Suppressor macrophage (primary cell): ENCODE results near the gene LRMDA.

Experiments
- DNase-seq, 4 experiments: peaks; one replicate each; pipeline ENCODE4 v3.0.0-alpha.2; 2020 to 2022

Gene LRMDA

GRCh38 chr10:75672111-75672671 lies 240.8 kb downstream of the LRMDA start:
- DNase-seq, result peak; percentile 19 to 65 (median 58)

DNA sequence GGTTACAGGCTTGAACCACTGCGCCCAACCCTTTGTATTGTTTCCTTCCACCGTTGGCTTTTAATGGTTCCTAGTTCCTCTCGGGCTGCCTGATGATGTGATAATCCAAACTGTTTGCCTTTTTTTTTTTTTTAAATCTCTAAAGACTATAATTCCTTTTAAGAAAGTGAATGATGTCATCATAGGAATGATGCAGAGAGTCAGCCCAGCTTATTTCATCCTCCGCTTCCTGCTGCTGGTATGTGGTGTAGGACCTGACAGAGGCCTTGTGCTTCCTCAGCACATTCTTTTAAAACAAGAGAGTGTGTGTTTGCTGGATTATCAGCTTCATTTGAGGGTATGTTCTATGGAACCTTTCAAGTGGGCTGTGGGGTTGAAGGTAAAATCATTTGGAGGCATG lies 241.4 kb downstream of the LRMDA start:
- DNase-seq, result peak; percentile 30 to 66 (median 48)

- no peak for DNase-seq
Observed at GRCh38 chr10:75677541-75677940, 246.1 kb downstream of the LRMDA start.

DNA sequence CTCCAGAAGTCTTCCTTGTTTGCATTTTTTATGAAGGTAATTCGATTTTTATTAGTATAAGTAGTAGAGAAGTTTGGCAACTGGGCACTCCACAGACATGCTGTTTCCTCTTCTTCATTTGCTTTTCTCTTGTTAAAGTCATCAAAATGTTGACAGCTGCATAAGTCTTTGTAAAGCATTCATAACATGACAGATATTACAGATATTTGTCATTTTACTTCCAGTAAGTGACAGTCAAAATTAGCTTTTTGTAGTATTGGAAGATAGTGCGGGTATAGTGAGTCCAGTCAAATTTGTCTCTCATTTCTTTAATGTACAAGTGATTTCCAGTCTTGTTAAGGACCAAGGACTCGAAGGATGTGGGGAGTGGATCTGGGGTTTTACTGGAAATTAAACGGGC lies 247.1 kb downstream of the LRMDA start:
- no peak for DNase-seq

GRCh38 chr10:75679536-75679935 lies 248.1 kb downstream of the LRMDA start:
- no peak for DNase-seq

GRCh38 chr10:75681334-75681733 lies 249.9 kb downstream of the LRMDA start:
- no peak for DNase-seq

DNA sequence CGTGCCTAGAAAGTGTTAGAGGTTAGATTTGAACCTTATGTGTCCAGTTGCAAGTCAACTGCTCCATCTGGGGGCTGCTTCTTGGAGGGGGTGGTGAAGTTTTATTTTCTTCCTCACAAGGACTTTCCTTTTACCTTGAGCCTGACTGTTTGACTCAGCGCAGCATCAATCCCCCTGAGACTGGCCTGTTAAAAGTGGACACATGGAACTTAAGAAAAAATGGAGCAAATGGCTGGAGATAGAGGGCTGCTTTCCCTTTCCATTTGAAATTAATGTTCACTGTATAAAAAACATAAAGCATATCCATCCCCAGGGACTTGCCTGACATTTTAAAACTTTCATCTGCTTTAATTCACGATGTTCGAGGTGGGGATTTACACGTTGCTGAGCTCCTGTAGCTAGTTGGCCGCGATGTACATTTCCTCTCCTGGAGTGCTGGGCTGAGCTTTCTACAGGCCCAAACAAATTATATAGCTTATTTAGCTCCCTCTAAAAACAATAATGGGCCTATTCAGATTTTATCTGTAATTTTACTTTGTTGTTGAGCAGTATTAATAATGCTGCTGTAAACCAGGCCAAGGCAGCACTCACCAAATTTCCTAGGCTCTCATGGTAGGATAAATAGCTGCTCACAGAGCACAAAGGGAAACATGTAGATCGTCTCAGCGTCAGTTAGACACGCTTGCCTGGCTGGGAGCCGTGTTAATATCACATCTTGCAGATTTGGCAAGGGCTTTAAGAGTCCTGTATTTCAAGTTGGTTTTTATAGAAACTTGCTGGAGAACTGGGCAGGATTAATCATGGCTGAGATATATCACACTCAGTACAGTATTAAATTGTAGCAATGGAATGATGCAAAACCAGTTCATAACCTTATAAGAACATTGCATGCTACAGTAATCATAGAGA lies 251.5 kb downstream of the LRMDA start:
- DNase-seq, result no peak

DNA sequence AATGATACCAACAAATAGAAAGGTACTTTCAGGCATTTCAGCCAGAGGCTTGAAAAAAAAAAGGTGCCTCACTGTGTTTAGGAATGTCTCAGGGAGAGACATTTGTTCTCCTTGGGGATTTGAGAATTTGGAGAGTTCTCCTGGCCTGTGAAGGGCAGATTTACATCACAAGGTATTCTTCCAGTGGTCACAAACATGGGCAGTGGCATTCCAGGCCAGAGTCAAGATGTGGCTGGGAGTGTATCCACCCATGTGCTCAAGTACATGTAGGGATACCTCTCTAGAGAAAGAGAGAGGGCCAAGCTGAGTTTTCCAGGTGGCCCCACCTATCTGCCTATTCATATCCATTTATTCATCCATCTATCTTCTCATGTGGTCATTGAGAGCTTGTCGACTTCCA lies 253.8 kb downstream of the LRMDA start:
- no peak for DNase-seq

GRCh38 chr10:75688506-75689300 lies 257.3 kb downstream of the LRMDA start:
- DNase-seq, result peak in 3 of 4 experiments; percentile 38 to 46 (median 40)

DNA sequence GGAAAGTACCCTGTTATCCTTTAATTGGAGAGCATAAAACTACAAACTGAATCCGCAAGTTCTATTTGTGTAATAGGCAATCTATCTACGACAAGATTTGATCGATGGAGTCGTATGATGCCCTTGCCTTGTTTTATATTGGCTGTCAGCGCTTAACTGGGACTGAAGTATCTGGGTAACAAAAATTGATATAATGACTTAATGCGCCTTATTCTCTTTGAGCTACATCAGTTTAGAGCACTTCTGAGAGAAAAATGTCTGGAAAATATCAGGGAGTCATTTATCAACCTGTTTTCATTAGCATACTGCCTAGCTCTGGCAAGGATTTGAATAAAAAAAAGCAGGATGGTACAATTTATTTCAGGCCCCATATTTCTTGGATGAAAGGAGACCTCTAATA lies 262.1 kb downstream of the LRMDA start:
- no peak for DNase-seq

DNA sequence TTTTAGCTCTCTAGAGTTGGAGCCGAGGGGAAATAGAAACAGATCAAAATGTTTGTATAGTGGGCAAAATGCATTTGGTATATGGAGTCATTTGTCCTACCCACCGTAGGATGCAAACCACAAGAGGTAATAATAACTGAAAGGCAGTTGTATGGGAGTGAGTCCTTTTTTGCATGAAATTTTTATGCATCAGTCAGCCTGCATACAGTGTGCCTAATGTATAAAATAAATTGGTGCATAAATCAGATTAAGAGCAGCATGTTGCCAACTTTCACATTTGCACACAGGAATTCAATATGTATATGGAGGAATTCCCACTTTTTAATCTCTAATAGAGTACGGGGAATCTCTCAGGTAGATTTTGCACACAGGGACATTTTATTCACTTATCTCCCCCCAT lies 262.8 kb downstream of the LRMDA start:
- no peak for DNase-seq

DNA sequence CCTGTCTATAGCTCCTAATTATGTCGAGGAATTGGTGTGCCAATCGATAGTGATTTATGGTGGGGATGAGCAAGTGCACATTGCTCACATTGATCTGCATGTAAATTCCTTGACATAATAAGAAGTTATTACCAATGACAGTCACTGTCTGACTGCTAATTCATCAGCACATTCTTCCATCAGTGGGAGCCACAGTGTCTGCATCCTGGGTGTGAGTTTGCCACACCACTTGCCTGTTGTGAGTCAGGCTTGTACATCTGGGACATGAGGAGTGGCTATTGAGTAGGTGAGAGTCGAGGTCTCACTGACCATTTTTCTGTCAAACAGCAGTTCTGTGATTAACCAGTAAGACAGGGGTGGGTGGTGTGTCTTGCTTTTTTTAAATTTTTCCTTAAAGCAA lies 263.4 kb downstream of the LRMDA start:
- DNase-seq, result no peak

- DNase-seq, result no peak
Observed at GRCh38 chr10:75695994-75696393, 264.6 kb downstream of the LRMDA start.

DNA sequence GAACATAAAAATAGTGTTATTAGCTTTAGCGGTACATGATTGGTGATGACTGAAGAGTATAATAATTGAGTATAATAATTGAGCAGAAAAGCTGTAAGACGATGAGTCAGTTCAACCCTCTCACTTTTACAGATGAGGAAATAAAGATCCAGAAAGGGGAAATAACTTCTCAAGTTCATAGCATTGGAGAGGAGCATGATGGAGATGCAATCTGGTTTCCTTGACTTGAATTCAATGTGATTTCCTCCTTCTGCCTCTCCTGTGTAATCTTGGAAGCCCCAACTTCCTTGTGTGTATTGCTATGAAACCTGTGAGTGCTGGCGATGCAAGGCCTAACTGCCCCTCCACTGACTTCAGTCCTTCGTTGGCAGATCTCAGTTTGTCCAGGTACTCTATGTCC lies 265.1 kb downstream of the LRMDA start:
- peak; percentile 40 to 85 (median 60) for DNase-seq

- no peak for DNase-seq
Observed at GRCh38 chr10:75703191-75703854, 271.9 kb downstream of the LRMDA start.

DNA sequence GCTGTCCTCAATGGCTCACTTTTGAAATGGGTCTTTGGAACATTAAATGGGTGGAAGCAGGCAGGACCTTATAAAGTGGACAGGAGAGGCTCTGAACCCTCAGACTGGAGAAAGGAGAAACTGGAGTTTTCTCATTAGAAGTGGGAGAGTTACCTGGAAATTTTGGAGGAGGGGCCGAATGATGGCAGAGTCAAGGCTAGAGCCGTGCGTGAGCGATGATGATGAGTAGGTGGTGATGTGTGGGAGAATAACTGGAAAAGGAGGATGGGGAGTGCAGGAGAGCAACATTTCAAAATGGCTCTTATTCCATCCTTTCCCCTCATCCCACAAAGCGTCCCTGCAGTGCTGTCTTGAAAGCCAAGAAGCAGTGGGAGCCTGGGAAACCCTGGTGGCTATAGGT lies 274.0 kb downstream of the LRMDA start:
- DNase-seq, result no peak

DNA sequence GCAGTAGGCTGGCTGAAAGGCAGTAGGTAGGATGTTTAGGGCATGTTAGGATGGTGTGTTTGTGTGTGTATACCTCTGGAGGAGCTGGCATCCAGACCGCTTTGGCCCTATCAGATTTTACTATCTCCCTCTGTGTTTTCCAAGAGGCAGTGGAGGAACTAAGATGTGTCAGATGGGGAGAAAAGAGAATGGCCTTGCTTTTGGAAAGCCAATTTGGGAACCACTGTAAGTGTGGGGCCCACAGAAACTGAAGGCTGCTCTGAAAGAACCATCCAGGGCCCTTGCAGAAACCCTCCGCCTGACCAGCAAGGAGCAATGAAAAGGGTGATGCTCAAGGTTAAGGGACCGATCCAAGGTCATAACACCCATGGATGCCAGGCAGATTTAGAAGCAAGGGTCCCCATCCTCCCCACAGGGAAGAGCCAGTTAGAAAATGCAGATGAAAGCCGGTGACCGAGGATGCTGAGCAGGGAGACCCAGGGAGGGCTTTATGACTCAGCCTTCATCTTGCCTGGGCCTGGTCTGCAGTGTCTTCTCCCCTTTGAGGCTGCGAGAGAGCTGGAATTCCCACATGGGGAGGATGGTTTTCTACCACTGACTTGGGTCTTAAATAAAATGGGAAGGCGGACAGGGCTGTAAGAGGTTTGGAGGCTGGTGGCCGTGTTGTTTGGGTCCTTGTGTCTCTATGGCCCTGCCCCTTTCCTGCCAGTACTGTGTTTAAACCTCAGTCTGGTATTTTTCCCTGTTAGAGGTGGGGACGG lies 275.8 kb downstream of the LRMDA start:
- no peak for DNase-seq

DNA sequence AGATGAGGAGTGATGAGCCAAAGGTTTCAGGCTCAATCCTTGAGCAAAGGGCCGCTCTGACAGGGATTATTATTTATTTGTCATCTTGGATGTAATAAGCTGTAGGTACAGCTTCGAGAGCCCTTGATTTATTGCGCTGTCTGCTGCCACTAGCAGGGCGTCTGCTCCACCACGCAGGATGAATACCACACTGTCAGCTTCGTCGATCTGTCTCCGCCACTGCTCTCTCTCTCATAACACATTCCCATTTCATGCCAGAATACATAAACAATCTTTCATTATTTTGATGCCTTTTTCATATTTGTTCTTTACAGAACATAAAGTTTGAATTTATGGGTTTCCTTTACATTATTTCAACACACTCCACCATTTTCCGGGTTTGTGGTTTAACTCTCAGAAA lies 276.6 kb downstream of the LRMDA start:
- DNase-seq, result no peak

DNA sequence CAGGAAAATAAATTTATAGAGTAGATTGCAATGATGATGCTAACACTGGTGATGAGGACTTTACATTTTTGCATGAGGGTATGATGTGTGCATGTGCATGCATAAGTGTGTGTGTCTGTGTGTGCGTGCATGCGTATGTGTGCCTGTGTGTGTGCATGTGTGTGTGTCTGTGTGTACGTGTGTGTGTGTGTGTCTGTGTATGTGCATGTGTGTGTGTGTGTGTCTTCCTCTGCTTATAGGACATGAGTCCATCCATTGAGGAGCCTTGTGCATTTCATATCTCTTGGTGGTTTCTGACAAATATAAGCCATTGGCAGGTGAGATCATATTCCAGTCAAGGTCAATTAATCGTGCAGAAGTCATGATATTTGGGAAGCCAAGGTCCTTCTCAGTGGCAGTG lies 277.8 kb downstream of the LRMDA start:
- no peak for DNase-seq

DNA sequence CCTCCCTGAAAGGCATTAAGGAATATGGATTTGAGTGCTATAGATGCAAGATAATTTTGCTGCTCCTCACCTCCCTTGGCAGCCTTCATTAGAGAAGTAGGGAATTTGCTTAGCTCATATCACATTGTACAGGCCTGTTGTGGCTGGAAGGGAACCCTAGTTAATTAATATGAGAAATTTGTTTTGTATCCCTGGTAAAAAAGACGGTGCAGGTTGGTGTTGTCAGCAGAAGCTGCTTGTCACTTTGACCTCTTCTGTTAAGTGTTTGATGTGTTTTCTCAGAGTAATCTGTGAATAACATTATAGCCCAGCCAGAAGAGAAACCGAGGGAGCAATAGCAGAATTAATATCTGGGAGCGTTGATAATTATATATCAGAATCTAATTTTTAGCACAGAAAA lies 278.4 kb downstream of the LRMDA start:
- DNase-seq, result no peak

DNA sequence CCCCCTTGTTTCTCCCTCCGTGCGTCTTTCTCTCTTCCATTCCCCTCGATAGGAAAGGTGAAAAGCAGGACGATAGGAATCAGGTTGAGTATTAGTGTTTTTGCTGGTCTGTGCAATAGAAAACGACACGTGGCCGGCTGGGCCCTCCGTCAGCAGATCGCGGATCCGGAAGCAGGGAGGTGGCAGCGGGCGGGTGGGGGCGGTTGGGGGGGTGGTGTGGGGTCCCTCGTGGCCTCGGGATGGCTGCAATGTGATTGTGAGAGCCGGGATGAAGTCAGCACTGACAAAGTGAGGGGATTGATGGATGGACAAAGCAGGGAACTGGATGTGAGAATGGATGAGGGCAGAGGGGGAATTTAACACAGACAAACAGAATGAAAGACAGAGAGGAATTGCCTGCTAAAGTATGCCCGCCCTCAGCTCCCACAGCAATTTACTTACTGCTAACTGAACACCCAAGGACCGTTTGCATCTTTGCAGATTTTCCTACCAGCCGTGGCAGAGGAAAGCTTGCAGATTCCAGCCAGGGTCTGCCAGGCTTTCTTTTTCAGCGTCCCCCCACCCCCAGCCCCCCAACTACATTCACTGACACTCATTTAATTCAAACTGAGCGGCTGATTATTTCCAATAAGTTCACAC lies 280.9 kb downstream of the LRMDA start:
- peak in 2 of 4 experiments; percentile 44 to 50 for DNase-seq

- DNase-seq, result no peak
Observed at GRCh38 chr10:75716506-75716905, 285.1 kb downstream of the LRMDA start.
